ENCODE results near the gene AKT3.
"Not testable (repeated sequence)": the region's sequence is repeated elsewhere in the genome, so short reads cannot be mapped to it uniquely, and the experiment has no call there.

Gene AKT3

GRCh38 chr1:243772361-243773050 lies 77.5 kb downstream of the AKT3 start:
- not testable (repeated sequence) for DNase-seq

- DNase-seq, result no peak
These were observed 79.2 kb downstream of the AKT3 start for GRCh38 chr1:243770860-243771259.

GRCh38 chr1:243765676-243766075 lies 84.4 kb downstream of the AKT3 start:
- no peak for DNase-seq

GRCh38 chr1:243763806-243764205 lies 86.2 kb downstream of the AKT3 start:
- no peak for DNase-seq

GRCh38 chr1:243758647-243759046 lies 91.4 kb downstream of the AKT3 start:
- no peak for DNase-seq

- DNase-seq, result no peak
These were observed 93.5 kb downstream of the AKT3 start for GRCh38 chr1:243756529-243756928.

- no peak for DNase-seq
These were observed 95.7 kb downstream of the AKT3 start for GRCh38 chr1:243754348-243754747.

GRCh38 chr1:243751506-243751905 lies 98.5 kb downstream of the AKT3 start:
- DNase-seq, result no peak

GRCh38 chr1:243748706-243749283 lies 101.2 kb downstream of the AKT3 start:
- peak; percentile 74 for DNase-seq

- no peak for DNase-seq
These were observed 101.8 kb downstream of the AKT3 start for GRCh38 chr1:243748227-243748626.

GRCh38 chr1:243746751-243747150 lies 103.3 kb downstream of the AKT3 start:
- DNase-seq, result no peak

GRCh38 chr1:243745356-243745755 lies 104.7 kb downstream of the AKT3 start:
- DNase-seq, result no peak

GRCh38 chr1:243742819-243743218 lies 107.2 kb downstream of the AKT3 start:
- DNase-seq, result no peak

GRCh38 chr1:243740255-243740999 lies 109.6 kb downstream of the AKT3 start:
- DNase-seq, result no peak

GRCh38 chr1:243739335-243740003 lies 110.6 kb downstream of the AKT3 start:
- no peak for DNase-seq

GRCh38 chr1:243738020-243738419 lies 112.0 kb downstream of the AKT3 start:
- DNase-seq, result no peak

- no peak for DNase-seq
These were observed 114.6 kb downstream of the AKT3 start for GRCh38 chr1:243735457-243735856.

GRCh38 chr1:243734308-243734695 lies 115.7 kb downstream of the AKT3 start:
- DNase-seq, result no peak

- DNase-seq, result no peak
These were observed 116.3 kb downstream of the AKT3 start for GRCh38 chr1:243733670-243734307.

GRCh38 chr1:243732637-243733036 lies 117.4 kb downstream of the AKT3 start:
- no peak for DNase-seq

- no peak for DNase-seq
These were observed 117.9 kb downstream of the AKT3 start for GRCh38 chr1:243731974-243732625.

- DNase-seq, result no peak
These were observed 118.6 kb downstream of the AKT3 start for GRCh38 chr1:243731301-243731891.

Measured in CD4-positive, alpha-beta T cell treated with Interleukin-10 for 1 hour (primary cell).